NCI-H2029 (cell line): ENCODE data around the gene SH3PXD2B.
"Not testable (repeated sequence)": the region's sequence is repeated elsewhere in the genome, so short reads cannot be mapped to it uniquely, and the experiment has no call there.

Source experiments
- DNase-seq: peaks from one replicate; lab custom pipeline; 2025; lab: John Stamatoyannopoulos, UW

Gene SH3PXD2B

DNA sequence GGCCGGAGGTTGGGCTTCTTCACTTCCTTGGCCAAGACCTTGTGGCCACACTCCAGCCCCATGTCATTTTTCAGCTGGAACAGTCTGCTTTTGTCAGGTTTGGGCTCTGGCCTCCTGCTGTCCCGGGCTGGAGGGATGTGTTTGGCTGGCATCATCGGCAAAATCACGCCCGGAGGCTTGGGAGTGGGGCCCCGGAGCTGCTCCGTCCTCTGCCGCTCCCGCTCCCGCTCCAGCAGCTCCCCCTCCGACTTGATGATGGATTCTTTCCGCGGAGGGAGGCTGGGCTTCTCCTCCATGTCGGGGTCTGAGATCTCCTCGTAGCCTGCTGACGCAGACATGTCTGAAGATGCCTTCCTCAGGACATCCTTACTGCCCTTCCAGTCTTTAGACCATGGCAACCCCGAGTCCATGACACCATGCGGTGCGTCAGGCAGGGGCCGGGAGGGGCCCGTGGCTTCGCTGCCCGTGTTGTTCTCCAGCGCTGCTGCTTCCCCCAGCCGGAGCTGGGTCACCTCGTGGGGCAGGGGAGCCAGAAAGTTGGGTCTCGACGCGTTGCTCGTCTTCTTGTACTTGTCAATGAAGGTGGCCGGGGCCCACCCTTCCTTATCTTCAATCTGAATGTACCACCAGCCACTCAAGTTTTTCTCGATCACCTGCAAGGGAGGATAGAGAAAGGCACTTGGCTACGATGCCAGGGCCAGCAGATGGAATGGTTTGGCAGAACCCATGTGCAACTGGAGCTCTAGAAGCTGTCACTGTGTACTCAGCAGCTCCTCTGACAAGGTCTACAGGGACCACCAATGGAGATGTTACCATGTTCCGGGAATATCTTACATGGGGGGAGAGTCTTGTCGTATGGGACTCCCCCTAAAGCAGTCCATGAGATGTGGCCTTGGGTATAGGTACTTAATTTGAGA, 114.8 kb downstream of the SH3PXD2B start:
- DNase-seq: no peak

DNA sequence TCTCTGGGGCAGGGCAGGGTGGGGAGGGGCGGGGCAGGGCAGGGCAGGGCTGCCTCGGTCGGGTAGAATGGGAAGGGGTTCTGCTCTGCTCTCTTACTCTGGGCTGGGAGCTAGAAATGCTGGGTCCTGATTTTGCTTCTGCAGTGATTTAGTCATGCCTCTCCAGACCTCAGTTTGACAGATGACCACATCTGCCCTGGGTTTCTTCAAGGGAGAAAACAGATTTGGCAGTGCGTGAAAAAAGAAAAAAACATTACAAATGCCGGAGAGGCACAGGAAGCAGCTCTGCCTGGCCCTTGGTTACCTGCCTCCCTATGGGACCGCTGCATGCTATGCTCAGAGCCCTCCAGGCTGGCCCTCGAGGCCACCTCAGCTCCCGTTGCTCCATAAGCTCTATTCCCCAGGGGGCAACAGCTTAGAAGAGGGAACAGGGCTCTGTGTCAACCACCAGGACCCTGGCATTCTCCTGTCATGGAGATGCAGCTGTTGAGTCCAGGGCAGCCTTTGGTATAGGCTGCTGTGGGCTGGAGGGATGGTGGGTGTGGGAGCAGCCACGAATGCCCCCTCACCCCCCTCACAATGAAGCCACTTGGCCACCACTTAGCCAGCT, 117.5 kb downstream of the SH3PXD2B start:
- no peak for DNase-seq

DNA sequence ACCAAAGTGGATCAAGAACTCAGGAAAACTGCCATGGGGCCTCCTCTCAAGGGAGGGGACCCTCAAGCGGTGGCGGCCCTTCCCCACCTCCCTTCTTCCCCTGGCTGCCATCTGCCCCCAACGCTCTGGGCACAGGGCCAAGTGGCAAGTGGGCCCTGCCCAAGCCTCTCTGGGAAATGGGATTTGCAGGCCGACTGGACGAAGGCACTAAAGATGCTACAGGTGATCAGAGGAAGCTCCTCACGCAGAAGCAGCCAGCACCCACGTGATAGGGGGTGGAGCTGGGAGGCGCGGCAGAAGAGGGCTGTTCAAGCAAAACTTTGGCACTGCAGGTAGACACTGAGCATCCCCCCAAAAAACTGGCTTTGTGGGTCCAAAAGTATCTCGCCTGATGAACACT, 118.1 kb downstream of the SH3PXD2B start:
- no peak for DNase-seq

DNA sequence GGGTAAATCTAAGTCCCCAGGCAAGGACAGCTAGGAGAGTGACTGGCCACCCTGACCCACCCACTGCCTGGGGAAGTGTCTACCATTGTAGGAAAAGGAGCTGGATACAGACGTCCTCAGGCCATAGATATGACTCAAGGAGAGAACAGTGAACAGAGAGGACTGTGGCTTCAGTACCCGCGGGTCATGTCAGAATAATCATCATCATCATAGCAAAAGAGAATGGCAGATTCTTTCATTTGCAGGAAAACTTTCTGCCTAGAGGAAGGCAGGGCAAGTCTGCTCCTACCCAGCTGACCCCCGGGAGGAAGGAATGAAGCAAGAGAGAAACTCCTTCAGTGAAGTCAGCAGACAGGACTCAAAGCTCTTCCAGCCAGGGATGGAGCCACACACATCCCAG, 118.6 kb downstream of the SH3PXD2B start:
- no peak for DNase-seq

DNA sequence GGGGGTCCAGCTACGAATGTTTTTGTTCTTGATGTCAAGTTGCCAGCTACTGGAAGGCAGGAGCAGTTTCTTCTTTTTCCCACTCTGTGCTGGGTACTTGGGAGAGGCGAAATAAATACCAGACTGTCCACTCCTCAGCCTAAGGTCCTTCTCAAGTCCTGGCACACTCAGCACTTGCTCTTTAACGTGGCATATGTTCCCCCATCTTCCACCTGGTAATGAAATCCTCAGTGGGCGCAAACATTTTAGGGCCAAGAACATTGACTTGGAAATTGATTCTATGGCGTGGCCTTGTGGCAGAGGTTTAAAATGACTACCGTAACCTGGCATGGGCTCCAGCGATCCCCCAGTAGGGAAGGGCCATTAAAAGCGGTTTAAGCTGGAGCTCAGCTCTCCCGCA, 119.7 kb downstream of the SH3PXD2B start:
- no peak for DNase-seq

DNA sequence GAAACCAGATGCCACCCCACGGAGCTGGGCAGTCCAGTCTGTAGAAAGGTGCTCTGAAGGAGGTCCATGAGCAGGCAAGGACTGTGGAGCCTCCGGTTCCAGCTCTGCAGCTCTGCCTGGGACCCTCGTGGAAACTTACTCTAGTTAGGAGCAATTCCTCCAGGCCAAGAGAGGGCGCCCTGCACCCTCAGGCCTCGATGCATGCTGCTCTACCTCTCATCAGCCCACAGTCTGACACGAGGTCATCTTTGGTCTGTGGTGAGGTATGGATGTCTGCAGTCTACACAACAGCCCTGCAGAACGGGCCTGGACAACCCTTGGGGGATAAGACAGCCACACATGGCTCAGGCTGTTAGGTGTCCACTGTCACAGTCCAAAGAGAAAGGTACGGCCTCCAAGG, 120.1 kb downstream of the SH3PXD2B start:
- no peak for DNase-seq

DNA sequence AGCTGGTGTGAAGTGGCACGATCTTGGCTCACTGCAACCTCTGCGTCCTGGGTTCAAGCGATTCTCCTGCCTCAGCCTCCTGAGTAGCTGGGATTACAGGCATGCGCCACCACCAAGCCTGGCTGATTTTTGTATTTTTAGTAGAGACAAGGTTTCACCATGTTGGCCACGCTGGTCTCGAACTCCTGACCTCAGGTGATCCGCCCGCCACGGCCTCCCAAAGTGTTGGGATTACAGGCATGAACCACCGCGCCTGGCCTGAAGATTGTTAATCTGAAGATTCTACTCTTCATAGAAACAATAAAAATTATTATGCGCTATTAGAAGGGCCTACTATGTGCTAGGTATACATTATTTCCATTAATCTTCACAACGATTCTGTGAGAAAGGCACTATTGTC, 127.4 kb downstream of the SH3PXD2B start:
- DNase-seq: not testable (repeated sequence)

DNA sequence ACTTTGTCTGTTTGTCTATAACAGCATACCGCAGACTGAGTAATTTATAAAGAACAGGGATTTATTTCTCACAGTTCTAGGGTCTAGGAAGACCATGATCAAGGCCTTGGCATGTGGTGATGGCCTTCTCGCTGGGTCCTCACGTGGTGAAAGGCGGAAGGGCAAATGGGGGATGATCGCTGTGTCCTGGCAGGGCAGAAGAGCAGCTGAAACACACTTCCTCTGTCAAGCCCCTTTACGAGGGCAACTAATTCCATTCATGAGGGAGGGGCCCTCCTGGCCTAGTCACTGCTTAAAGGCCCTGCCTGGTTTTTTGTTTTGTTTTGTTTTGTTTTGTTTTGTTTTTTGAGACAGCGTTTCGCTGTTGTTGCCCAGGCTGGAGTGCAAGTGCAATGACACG, 128.9 kb downstream of the SH3PXD2B start:
- DNase-seq: no peak

DNA sequence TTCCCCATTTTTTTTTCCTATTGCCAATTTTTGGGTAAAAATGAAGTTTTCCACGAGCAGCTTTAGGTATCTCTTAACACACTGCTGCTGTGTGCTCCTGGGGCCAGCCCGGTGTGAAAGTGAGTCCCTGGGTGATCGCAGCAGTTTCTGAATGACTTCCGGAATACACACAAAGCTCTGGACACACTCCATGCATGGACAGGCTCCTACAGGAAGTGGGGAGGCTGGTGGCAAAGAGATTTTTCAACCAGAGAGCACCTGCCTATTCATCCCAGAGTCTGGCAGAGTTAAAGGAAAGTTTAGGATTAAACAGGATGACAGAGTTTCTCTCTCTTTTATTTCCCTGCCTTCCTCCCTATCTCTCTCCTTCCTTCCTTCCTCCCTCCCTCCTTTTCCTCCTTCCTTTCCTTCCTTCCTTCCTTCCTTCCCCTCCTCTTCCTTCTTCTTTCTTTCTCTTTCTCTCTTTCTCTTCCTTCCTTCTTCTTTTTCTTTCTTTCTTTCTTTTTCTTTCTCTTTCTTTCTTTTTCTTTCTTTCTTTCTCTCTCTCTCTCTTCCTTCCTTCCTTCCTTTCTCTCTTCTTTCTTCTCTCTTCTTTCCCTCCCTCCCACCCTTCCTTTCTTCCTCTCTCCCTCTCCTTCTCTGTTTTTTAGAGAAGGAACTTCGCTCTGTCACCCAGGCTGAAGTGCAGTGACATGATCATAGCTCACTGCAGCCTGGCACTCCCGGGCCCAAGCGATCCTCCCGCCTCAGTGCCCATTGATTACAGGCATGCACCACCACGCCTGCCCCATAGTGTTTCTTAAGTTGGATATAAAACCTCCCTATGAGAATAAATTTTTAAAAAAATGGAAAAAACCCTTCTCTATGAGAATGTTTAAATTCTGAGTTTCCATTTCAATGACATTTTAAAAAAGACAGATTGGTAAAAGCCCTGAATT, 132.0 kb downstream of the SH3PXD2B start:
- peak; percentile 77 for DNase-seq

DNA sequence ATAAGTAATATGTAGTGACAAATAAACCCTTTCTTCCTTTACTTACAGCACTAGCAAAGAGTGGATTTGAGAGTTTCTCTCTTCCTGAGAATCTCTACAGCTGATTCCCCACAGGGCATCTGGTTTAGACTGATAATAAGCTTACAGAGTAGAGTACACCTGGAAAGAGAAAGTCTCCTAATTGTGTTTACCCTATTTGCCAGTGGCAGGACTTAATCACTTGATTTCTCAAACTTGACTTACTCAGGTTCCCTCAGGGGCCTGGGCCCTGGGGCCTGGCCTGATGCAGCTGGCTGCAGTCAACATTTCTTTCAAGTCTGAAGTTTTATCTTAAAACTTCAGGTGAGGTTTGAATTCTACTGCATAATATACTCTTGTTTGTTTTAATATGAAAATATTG, 132.7 kb downstream of the SH3PXD2B start:
- DNase-seq: no peak

DNA sequence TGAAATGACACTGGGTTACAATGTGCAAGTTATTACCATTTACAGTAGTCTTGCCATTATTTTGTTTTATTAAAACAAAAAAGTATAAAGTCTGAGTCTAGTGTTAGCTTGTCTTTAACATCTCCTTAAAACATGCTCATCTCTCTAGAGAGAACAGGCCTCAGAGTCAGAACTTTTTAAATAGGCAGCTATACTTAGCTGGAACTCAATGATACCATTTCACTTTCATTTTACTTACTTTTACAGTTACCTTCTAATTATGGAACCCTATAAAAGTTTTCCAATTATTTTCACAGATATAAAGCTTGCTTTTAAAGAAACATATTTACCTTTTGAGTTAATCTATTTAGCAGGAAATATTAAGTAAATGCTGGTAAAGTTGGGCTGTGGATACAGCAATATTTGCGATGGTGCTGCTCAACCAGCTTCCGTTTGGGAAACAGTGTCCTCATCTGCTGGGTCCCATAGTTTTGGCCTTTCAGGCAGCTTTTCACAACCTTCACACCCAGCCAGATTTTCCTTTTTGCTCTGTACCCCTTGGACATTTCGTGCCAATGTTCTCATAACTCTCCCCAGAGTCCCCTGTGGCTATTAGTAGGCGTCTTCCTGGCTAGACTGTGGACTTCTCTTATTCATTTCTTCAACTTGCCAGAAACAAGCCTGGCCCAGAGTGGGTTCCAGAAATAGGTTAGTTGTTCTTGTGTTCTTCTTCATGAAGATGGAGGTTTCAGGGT, 134.4 kb downstream of the SH3PXD2B start:
- DNase-seq: no peak

DNA sequence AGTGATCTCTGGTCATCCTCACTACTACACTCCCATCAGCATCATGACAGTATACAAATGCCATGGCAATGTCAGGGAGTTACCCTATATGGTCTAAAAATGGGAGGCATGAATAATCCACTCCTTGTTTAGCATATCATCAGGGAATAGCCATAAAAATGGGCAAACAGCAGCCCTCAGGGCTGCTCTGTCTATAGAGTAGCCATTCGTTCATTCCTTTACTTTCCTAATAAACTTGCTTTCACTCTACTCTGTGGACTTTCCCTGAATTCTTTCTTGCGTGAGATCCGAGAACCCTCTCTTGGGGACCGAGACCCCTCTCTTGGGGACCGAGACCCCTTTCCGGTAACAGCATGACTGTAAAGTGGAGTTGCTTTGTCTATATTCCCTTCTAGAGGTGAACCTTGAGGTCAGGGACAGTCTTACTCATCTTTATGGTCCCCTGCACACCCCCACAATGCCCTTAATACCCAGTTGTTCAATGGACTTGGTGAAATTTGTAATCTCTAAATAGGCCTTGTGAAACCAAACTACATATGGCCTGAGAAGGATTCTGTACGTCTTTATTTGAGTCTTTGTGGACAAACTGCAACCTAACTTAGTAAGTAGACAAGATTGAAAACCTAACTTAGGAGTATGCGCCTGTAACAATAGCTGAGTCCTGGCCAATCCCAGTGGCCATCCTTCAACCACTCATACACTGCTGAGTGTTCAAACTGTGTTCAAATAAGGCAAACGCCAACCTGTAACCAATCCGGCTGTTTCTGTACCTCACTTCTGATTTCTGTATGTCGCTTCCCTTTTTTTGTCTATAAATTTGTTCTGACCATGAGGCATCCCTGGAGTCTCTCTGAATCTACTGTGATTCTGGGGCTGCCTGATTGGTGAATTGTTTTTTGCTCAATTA, 138.5 kb downstream of the SH3PXD2B start:
- no peak for DNase-seq

DNA sequence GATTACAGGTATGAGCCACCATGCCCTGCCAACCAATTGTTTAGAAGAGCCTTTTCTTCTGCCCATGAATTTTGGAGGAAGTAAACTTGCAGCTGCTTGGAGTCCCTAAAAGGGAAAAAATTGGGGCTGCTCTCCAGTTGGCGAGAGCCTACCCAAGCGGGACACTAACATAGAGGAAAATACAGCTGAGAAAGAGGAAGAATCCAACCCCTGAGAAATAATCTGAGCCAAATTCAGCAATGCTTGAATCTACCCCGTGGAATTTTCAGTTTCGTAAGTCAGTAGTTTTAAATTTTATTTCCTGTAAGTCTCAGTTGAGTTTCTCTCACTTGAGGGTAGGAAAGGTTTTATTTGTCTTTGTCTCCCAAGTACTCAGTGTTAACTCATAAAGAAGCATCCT, 140.4 kb downstream of the SH3PXD2B start:
- DNase-seq: no peak

DNA sequence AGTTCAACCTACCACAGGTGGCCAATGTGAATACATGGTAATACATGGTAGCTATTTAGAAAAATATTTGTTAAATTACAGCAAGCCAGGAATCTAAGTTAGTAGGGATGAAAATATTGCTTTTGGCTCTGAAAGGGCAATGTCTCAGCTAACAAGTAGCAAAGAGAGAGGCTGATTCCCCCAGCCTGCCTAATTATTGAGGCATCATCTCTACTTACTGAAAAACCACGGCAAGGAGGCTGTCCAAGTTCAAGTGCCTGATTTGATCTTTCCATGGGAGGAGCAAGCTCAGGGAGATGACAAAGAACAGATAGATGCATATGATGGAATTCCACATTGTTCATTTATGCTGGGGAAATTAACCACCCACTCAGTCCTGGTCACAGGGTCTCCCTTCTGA, 142.0 kb downstream of the SH3PXD2B start:
- DNase-seq: no peak

DNA sequence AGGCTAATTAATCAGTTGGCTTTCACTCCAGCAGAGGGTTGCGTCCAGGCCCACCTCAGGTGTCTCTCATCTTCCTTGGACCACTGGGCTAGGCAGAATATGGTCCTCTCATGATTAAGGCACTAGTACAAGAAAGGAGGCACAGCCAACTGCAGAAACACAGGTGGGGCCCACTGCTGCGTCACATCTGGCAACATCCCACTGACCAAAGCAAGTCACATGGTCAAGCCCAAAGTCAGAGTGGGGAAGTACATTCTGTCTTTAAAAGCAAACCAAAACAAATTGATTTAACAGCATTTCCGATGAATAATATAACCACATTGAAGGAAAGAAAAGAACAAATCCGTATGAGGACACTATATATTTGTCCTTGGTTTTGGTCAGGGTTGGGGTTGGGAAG, 142.7 kb downstream of the SH3PXD2B start:
- DNase-seq: no peak

DNA sequence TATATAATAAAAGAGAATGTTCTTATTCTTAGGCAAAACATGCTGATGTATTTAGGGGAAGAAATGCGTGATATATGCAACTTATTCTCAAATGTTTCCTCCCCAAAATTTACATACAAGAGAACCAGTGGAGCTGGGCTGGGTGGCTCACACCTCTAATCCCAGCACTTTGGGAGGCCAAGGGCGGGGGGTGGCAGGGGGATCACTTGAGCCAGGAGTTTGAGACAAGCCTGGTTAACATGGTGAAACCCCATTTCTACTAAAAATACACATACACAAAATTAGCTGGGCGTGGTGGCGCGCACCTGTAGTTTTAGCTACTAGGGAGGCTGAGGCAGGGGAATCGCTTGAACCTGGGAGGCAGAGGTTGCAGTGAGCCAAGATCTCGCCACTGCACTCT, 143.3 kb downstream of the SH3PXD2B start:
- no peak for DNase-seq

DNA sequence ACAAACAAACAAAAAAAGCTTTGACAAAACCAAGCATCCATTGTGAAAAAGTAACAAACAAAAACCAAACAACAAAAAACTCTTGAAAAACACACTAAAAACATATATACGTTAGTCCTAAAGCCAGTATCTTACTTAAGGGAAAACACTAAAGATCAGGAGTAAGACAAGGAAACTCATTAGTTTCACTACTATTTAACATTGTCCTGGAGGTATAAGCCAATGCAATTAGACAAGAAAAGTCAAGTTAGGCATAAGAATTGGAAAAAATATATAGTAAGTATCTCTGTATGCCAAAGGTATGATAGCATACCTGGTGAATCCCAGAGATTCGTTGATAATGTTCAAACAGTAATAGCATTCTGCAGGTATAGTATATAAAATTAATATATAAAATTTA, 148.9 kb downstream of the SH3PXD2B start:
- DNase-seq: no peak

DNA sequence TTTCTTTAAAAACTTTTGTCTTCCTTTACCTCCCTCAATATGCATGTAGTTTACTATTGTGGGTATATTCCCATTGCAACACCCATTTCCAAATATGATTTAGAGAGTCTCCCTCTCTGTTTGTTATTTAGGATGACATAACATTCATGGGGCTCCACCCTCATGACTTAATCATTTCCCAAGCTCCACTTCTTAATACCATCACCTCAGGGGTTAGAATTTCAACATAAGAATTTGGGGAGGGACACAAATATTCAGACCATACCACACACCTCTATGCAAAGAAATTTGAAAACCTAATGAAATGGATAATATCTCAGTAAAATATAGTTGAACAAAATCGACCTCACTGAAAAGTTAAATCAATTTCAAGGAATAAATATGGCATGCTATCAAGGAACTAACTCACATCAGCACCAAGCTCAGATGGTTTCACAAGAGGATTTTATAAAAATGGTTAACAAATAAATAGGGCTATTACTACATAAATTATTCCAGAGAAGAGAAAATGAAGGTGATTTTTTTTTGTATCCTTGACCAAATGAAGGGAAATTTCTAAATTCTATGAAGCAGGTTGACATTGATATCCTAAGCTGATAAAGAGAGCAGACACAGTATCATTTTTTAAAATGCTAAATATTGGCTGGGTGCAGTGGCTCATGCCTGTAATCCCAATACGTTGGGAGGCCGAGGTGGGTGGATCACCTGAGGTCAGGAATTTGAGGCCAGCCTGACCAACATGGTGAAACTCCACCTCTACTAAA, 150.6 kb downstream of the SH3PXD2B start:
- no peak for DNase-seq

DNA sequence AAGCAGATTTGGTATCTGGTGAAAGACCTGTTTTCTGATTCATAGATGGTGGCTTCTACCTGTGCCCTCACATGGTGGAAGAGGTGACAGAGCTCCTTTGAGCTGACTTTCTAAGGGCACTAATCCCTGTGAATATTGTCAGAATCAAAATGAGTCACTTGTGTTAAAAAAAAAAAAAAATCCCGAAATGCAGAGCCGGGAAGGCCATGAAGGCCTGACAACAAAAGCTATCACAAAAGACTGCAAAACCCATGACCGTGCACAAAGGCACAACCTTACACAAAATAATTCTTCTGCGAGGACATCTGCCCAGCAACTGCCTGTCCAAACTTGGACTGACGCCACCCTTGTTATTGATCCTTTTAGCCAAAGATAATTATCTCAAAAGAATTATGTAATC, 151.2 kb downstream of the SH3PXD2B start:
- no peak for DNase-seq
